Heart right ventricle (tissue), 16 donors: ENCODE data around the gene TENM4. TPM values are rescaled to one million over a fixed set of nuclear protein-coding genes. Genes with fewer than 3 reads are reported as not detected.

Experiments
- ATAC-seq, 8 donors: fragments of 200-7000 bp; cut with Tn5 transposase; one replicate each; pipeline ENCODE4 v1.9.1; 2020; ENCODE audit warnings: mild to moderate bottlenecking in 8 of 8, moderate library complexity in 8 of 8, moderate number of reproducible peaks in 1 of 8
- DNase-seq, 2 donors: peaks; one replicate each; pipeline ENCODE4 v3.0.0-alpha.2; 2020
- H3K27ac ChIP-seq, 10 donors: fragments of 200-600 bp; sonication (generic) in 2 of 10; one replicate each; pipeline versions ENCODE4 v1.5.0 to v1.8.0; 2020 to 2022; ENCODE audit warnings: mild to moderate bottlenecking in 3 of 10
- H3K27me3 ChIP-seq, 7 donors: fragments of 200-600 bp; one replicate each; pipeline ENCODE4 v1.8.0; 2021 to 2022; ENCODE audit warnings: mild to moderate bottlenecking in 2 of 7
- H3K36me3 ChIP-seq, 9 donors: fragments of 200-600 bp; sonication (generic) in 1 of 9; one replicate each; pipeline versions ENCODE4 v1.5.0 to v1.8.0; 2020 to 2022; ENCODE audit warnings: mild to moderate bottlenecking in 2 of 9
- H3K4me1 ChIP-seq, 9 donors: fragments of 200-600 bp; sonication (generic) in 1 of 9; one replicate each; pipeline versions ENCODE4 v1.5.0 to v1.8.0; 2020 to 2022; ENCODE audit warnings: mild to moderate bottlenecking in 4 of 9
- H3K4me3 ChIP-seq, 10 donors: fragments of 200-600 bp; sonication (generic) in 2 of 10; one replicate each; pipeline versions ENCODE4 v1.5.0 to v1.8.0; 2020 to 2022; ENCODE audit warnings: mild to moderate bottlenecking in 7 of 10, moderate library complexity in 2 of 10
- H3K9me3 ChIP-seq, 11 donors: fragments of 200-600 bp in 10 of 11; sonication (generic) in 2 of 11; one replicate each; pipeline versions ENCODE4 v1.5.0 to v1.8.0; 2013 to 2022; ENCODE audit warnings: mild to moderate bottlenecking in 2 of 11, control low read depth in 1 of 11, moderate library complexity in 1 of 11
- WGBS, 2 donors: extraction: QIAGEN DNeasy Blood & Tissue Kit; methylation state at CpG; one replicate each; pipeline ENCODE4 v1.1.7; 2013; ENCODE audit warnings: inconsistent platforms in 1 of 2; 5-methylcytosine and 5-hydroxymethylcytosine counted together
- intact Hi-C, 10 donors: fragments of 100-400 bp; cut with DNase I; formaldehyde crosslinking; loops; one replicate each; pipeline versions ENCODE4 v1.11.1 to v1.14.2; 2022
- polyA plus RNA-seq, 2 donors: library from polyadenylated mRNA; stranded (reverse); fragments of 200-250 nt; gene quantifications; one replicate each; pipeline ENCODE4 v1.2.3, GENCODE V29; 2013
- total RNA-seq, 10 donors: library from RNA; stranded (reverse); fragmentation: NEBNext Ultra II Directional in 3 of 10; extraction: Animal tissue kit (Norgen Biotek cat#: 25700) in 3 of 10; gene quantifications; one replicate each; pipeline versions ENCODE4 v1.2.1 to v1.2.4, GENCODE V29; 2021 to 2023
- TF ChIP-seq, protein P1 (sequence below), 9 donors: fragments of 200-600 bp; sonication (generic) in 2 of 9; IDR thresholded peaks; one replicate each; pipeline versions ENCODE4 v1.5.0 to v1.8.0; 2021 to 2022; ENCODE audit warnings: antibody characterized with exemption in 9 of 9, mild to moderate bottlenecking in 5 of 9, moderate library complexity in 1 of 9
- donor health status: Arrhythmogenic right ventricular cardiomyopathy.
- donor health status: ischemic (EF 13 %, LVEDD 7.1; RV severe dilation, severe dysfunction).
- donor health status: healthy with polysubstance abuse.
- donor health status: DM: no; HTN: yes; CAD: no.
- donor health status: DM: no; HTN: no; CAD: no.
- donor health status: ischemic (EF 25% LVEDD 6.9; RV normal size, moderate dysfunction).
- donor health status: ischemic (EF 25% LVEDD 5.7; RV mildly dilated, moderate dysfunction).
- donor health status: healthy.
- donor health status: DM: yes; HTN: yes; CAD: no.
- donor health status: Ischemic cardiomyopathy.
- donor health status: ischemic (EF 35%, LVEDD 5.7; RV mildly dilated, moderate dysfunction).
- donor health status: nonischemic (EF 11% LVEDD 7.7; RV severe dilation, severe dysfunction).
- donor health status: DM: yes; HTN: yes; CAD: no.
- donor health status: PGD.
- donor health status: ischemic (EF 29% LVEDD 5.4; RV normal size, mild dysfunction).
- donor health status: nonischemic (EF 23%, LVEDD 6.1; RV moderate dilation, normal function).

TENM4 gene
- total and polyA plus RNA-seq, 12 donors: 0.10 to 3.6 (median 0.91) TPM

DNA sequence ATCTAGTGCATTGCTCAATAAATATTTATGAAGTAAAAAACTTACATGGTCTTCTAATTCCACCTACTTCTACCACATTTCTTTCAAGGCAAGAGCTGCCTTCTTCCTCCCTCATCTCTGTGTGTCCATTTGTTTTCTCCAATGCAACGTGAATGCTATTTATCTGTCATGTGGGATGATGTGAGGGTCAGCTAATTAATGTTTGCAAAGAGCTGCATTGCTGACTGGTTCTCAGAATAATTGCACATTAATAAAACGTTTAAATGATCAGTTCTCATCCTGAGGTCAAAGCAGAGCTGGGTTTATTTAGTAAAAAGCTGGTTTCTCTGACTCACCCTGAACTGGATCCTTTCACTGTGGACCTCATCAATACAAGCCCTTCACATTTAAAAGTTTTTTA lies 8.7 kb downstream of the TENM4 start:
- peaks cover 11 to 66% (median 50%) of the 10 kb centered on the region in 7 donors for H3K27me3 ChIP-seq
- intact Hi-C loops: no loop called here
- ATAC-seq (no peak), DNase-seq (no peak)
- no peaks in the 10 kb centered on the region for H3K9me3 ChIP-seq
- peaks cover 2 to 7% (median 6%) of the 10 kb centered on the region in 9 donors for H3K4me1 ChIP-seq
- H3K27ac ChIP-seq: no peak overlapping the region
- WGBS, 2 donors: 60 to 62% methylated on average over 2 of the region's 2 CpGs
- TF ChIP-seq, protein P1, sequence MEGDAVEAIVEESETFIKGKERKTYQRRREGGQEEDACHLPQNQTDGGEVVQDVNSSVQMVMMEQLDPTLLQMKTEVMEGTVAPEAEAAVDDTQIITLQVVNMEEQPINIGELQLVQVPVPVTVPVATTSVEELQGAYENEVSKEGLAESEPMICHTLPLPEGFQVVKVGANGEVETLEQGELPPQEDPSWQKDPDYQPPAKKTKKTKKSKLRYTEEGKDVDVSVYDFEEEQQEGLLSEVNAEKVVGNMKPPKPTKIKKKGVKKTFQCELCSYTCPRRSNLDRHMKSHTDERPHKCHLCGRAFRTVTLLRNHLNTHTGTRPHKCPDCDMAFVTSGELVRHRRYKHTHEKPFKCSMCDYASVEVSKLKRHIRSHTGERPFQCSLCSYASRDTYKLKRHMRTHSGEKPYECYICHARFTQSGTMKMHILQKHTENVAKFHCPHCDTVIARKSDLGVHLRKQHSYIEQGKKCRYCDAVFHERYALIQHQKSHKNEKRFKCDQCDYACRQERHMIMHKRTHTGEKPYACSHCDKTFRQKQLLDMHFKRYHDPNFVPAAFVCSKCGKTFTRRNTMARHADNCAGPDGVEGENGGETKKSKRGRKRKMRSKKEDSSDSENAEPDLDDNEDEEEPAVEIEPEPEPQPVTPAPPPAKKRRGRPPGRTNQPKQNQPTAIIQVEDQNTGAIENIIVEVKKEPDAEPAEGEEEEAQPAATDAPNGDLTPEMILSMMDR (IDR thresholded peaks at IDR 0.05): no peak
- H3K4me3 ChIP-seq: no peak overlapping the region
- H3K36me3 ChIP-seq: no peaks in the 10 kb centered on the region

- ATAC-seq (no peak), DNase-seq (no peak)
- peaks cover 0 to 1% (median 0%) of the 10 kb centered on the region in 9 donors for H3K4me1 ChIP-seq
- H3K27ac ChIP-seq: no peak overlapping the region
- H3K4me3 ChIP-seq: no peak overlapping the region
- H3K9me3 ChIP-seq: no peaks in the 10 kb centered on the region
- H3K36me3 ChIP-seq: no peaks in the 10 kb centered on the region
- H3K27me3 ChIP-seq: peaks cover 6 to 60% (median 44%) of the 10 kb centered on the region in 7 donors
- 86 to 92% methylated on average over 1 of the region's 1 CpG for WGBS, 2 donors
- intact Hi-C loops: no loop called here
- TF ChIP-seq, protein P1 (IDR thresholded peaks at IDR 0.05): no peak
Measured at GRCh38 chr11:79431535-79431934, 9.3 kb downstream of the TENM4 start.

DNA sequence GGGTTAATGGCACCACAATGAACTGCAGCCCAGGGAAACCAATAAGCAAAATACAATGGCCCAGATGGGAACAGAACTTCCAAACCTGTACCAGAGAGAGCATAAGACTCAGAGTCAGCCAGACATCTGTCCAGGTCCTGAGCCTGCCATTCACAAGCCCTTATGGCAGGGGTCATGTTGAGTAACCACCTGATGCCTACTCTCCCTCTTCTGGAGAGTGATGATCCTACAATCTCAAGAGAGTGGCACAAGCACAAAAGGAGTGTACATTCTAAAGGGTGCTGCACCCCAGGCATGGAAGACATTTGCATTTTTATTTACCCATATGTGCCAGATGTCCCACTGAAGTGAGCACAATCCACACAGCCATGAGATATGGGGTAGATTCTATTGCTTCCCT lies 10.6 kb downstream of the TENM4 start:
- Histone ChIP-seq H3K9me3 (no peaks in the 10 kb centered on the region), H3K27ac (no peak overlapping the region), H3K36me3 (no peaks in the 10 kb centered on the region), H3K27me3 (peaks cover 0 to 48% (median 32%) of the 10 kb centered on the region in 7 donors), H3K4me1 (no peaks in the 10 kb centered on the region), H3K4me3 (no peak overlapping the region)
- no peak for DNase-seq
- intact Hi-C loops: no loop called here
- no peak for ATAC-seq
- TF ChIP-seq, protein P1 (IDR thresholded peaks at IDR 0.05): no peak

GRCh38 chr11:79428406-79428805 lies 12.4 kb downstream of the TENM4 start:
- intact Hi-C loops: no loop called here
- no peaks in the 10 kb centered on the region for H3K9me3 ChIP-seq
- peaks cover 0 to 29% (median 13%) of the 10 kb centered on the region in 7 donors for H3K27me3 ChIP-seq
- H3K36me3 ChIP-seq: no peaks in the 10 kb centered on the region
- no peak overlapping the region for H3K27ac ChIP-seq
- H3K4me3 ChIP-seq: no peak overlapping the region
- no peak for DNase-seq
- peak in 1 of 8 donors; percentile 33 for ATAC-seq
- TF ChIP-seq, protein P1 (IDR thresholded peaks at IDR 0.05): no peak
- 31 to 46% methylated on average over 1 of the region's 1 CpG for WGBS, 2 donors
- no peaks in the 10 kb centered on the region for H3K4me1 ChIP-seq
